LNCaP clone FGC (cell line): Measurements from ENCODE around the gene DDX19B.
"Not testable (repeated sequence)": the region's sequence is repeated elsewhere in the genome, so short reads cannot be mapped to it uniquely, and the experiment has no call there.

Experiments used
- DNase-seq: peaks from one replicate; pipeline ENCODE4 v3.0.0-alpha.2; 2011; ENCODE audit warnings: low read depth
- H3K4me3 ChIP-seq: 2 replicates; pipeline ENCODE4 v1.5.1; 2011; ENCODE audit warnings: mild to moderate bottlenecking, low read depth, low read length, control low read depth
- CTCF ChIP-seq: IDR thresholded peaks from 2 replicates; pipeline ENCODE4 v1.5.1; 2012; ENCODE audit warnings: mild to moderate bottlenecking; ENCODE audit not compliant: control insufficient read depth, insufficient read depth; ENCODE audit errors: extremely low read depth

DDX19B gene

GRCh38 chr16:70304892-70305448, 6.0 kb downstream of the DDX19B start:
- no peak for DNase-seq
- TF ChIP-seq CTCF: no peak
- no peak overlapping the region for H3K4me3 ChIP-seq

- no peak for TF ChIP-seq CTCF
- no peak for DNase-seq
- no peak overlapping the region for H3K4me3 ChIP-seq
Measured at GRCh38 chr16:70306880-70307279, 7.9 kb downstream of the DDX19B start.

- not testable (repeated sequence) for H3K4me3 ChIP-seq, DNase-seq
Measured at GRCh38 chr16:70307726-70308125, 8.7 kb downstream of the DDX19B start.

- DNase-seq: no peak
- no peak for TF ChIP-seq CTCF
- H3K4me3 ChIP-seq: no peak overlapping the region
Measured at GRCh38 chr16:70320121-70320520, 21.1 kb downstream of the DDX19B start.

GRCh38 chr16:70324998-70325747, 26.2 kb downstream of the DDX19B start:
- peak overlapping the region; percentile 5; the same call in 1 of the 2 replicates for H3K4me3 ChIP-seq
- TF ChIP-seq CTCF: no peak
- peak; percentile 66 for DNase-seq

- DNase-seq: no peak
- no peak overlapping the region for H3K4me3 ChIP-seq
- TF ChIP-seq CTCF: no peak
Measured at GRCh38 chr16:70331091-70331490, 32.1 kb downstream of the DDX19B start.

GRCh38 chr16:70331588-70332358, 32.8 kb downstream of the DDX19B start:
- H3K4me3 ChIP-seq: no peak overlapping the region
- no peak for DNase-seq
- peak; percentile 51 for TF ChIP-seq CTCF

GRCh38 chr16:70332728-70333127, 33.7 kb downstream of the DDX19B start:
- not testable (repeated sequence) for DNase-seq, H3K4me3 ChIP-seq
